Right ventricle myocardium superior (tissue), 1 donor: ENCODE results near the gene RALGDS. TPM values are rescaled to one million over a fixed set of nuclear protein-coding genes. Genes with fewer than 3 reads are reported as not detected.
"Not testable (repeated sequence)": the region's sequence is repeated elsewhere in the genome, so short reads cannot be mapped to it uniquely, and the experiment has no call there.

ENCODE experiments used
- ATAC-seq: fragments of 200-7000 bp; cut with Tn5 transposase; one replicate; pipeline ENCODE4 v1.9.1; 2020; ENCODE audit warnings: mild to moderate bottlenecking; ENCODE audit not compliant: poor library complexity
- DNase-seq: peaks from one replicate; pipeline ENCODE4 v3.0.0-alpha.2; 2020
- intact Hi-C: fragments of 100-400 bp; cut with DNase I; formaldehyde crosslinking; loops from one replicate; pipeline ENCODE4 v1.11.2; 2022
- long read RNA-seq: library from polyadenylated mRNA; unstranded; transcript quantifications from one replicate; pipeline ENCODE4 v2.0.0, GENCODE V29; 2021
- total RNA-seq: library from RNA; stranded (reverse); fragmentation: NEBNext Ultra II Directional; extraction: Animal tissue kit (Norgen Biotek cat#: 25700); gene quantifications from one replicate; pipeline ENCODE4 v1.2.1, GENCODE V29; 2021
- donor health status: DM: no; HTN: yes; CAD: no; lungs with severe emphysema.

Gene RALGDS
- 33.1 TPM for total RNA-seq
- long read RNA-seq, transcript RALGDS-205 (18 exons, 3,801 nt), result major isoform, 22 of 106 reads
- long read RNA-seq, transcript RALGDS-202 (18 exons, 3,634 nt), result minor isoform, 15 of 106 reads
- long read RNA-seq, transcript RALGDS-201 (18 exons, 3,598 nt), result minor isoform, 15 of 106 reads
- long read RNA-seq, partial matches to known transcripts, result 21 of 106 reads
- long read RNA-seq, other reads (novel, unspliced or antisense), result 31 of 106 reads

DNA sequence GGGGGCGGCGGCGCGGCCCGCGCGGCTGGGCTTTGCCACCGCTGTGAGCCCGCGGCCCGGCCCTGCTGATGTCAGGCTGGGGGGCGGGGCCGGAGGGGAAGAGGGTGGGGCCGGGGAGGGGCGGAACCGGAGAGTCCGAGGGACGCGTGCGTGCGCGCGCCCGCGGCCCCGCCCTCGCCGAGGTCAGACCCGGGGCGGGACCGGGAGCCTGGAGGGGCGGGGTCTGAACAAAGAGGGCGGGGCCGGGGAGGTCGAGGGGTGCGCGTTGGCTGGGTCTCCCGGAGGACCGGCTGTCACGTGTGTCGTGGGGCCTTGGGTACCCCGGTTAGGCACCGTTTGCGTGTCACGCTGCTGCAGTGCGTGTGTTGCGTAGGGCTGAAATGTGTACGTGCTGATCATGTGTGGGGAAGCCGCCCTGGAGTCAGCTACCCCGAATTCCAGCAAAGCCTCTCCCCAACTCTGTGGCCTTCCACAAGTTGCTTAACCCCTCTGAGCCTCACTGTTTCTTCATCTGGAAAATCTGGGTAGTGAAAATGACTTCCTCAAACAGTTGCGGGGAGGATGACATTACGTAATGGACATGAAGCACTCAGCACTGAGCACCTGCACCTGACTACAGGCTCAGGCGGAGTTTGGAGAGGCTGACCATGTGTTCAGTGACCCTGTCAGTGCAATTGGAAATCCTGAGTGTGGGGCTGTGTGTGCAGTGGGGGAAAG is at the start of gene RALGDS:
TSS of gene RALGDS (minus strand) at position 43 of the 717 bp plus-strand sequence. CDS start 86 bp downstream, outside the sequence.
- DNase-seq (peak; percentile 93), ATAC-seq (peak; percentile 84)
- intact Hi-C loops, result no loop called here

DNA sequence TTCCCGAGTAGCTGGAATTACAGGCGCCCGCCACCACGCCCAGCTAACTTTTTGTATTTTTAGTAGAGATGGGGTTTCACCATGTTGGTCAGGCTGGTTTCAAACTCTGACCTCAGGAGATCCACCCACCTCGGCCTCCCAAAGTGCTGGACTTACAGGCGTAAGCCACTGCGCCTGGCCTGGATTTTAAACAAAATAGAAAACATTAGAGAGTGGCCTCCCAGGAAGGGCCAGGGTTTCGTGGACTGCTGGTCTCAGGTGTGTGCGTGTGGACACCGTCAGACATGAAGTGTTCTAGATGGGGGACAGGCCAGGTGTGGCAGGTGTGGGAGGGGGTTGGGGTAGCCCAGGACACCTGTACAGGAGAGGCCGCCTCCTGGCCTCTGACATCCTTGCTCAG is 49.7 kb upstream of the RALGDS start:
- ATAC-seq (no peak), DNase-seq (no peak)
- intact Hi-C loops, result no loop called here

DNA sequence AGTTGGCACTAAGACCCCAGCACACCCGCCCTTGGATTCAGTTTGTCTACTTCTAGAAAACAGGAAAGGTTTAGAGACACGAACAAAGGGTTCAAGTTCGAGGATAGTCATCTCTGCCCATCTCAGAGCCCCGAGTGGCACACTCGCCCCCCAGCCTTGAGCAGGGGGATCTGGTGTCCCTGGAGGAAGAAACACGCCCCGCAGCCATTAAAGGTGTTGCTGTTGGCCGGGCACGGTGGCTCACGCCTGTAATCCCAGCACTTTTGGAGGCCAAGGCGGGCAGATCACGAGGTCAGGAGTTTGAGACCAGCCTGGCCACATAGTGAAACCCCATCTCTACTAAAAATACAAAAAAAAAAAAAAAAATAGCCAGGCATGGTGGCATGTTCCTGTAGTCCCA is 48.6 kb upstream of the RALGDS start:
- DNase-seq, intact Hi-C loops: not testable (repeated sequence)

DNA sequence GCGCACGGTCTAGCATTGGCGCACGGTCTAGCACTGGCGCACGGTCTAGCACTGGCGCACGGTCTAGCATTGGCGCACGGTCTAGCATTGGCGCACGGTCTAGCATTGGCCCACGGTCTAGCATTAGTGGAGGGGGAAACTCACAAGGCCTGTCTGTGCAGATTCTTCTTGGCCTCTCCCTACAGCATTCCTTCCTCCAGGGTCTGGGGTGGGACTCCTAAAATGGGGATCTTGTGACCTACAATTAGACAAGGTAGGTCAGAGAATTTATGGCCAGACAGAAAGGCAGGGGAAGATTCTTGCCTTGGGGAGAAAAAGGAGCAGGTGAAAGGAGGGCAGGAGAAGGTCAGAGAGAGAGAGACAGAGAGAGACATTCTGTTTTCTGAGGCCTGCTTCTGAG is 48.1 kb upstream of the RALGDS start:
- no peak for ATAC-seq
- peak; percentile 29 for DNase-seq
- intact Hi-C loops, result no loop called here

More for the DNA sequence above, 48.6 kb upstream of the RALGDS start:
- not testable (repeated sequence) for ATAC-seq

DNA sequence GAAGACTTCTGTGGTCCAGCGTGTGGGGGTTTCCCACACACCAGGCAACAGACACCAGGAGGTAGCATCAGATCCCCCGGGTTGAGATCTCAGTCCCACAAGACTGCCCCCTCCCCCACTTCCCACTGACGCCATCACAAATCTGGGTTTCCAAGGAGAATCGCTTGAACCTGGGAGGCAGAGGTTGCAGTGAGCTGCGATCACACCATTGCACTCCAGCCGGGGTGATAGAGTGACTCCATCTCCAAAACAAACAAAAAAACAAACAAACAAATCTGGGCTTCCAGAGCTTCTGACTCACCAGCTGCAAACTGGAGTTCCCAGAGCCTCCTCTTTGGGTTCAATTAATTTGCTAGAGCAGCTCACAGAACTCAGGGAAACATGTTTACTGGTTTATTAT is 47.4 kb upstream of the RALGDS start:
- ATAC-seq (no peak), DNase-seq (no peak)
- intact Hi-C loops, result no loop called here

DNA sequence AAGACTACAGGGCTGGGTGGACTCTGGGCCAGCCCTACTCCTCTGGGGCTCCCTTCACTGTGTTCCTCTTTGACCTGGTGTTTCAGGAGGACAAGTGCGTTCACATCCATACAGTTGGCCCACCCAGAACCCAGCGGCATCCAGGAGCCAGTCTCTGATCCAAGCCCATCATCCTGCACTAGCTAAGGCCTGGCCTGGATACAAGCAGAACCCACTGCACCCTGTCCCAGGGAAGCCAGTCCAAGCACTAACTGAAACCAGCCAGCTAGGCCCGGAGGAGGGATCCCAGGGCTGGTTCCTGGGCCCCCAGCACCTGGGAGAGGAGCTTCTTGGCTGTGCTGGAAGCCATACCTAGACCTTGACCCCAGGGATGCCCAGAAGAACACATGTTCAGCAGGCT is 46.7 kb upstream of the RALGDS start:
- DNase-seq, result peak; percentile 22
- no peak for ATAC-seq
- intact Hi-C loops, result no loop called here

DNA sequence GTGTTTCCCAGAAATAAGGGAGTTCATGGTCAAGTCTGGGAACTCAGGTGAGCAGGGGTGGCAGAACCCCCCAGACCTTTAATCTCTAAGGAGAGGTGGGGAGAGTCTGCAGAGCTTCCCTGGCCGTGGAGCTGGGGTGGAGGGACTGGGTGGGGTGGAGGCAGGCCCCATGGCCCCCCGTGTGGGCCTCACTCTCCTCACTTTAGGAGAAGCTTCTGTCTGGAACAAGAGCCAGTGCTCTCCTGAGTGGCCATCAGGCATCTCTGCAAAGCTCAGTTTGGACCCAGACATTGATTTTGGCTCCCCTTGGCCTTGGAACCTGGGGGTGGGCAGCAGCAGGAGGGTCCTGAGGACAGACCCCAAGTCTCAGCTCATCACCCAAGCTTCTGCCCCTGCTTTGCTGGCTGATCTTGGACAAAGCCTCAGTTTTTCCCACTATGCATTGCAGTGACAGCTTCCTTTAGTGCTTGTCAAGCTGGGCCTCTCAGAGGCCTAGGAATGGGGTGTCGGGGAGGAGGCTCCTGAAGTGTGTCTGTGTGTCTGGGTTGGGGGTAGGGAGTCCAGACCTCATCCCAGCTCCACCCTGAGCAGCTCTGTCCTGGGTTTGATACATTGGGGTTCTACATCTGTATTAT is 46.2 kb upstream of the RALGDS start:
- ATAC-seq, result no peak
- intact Hi-C loops, result no loop called here
- DNase-seq, result no peak

DNA sequence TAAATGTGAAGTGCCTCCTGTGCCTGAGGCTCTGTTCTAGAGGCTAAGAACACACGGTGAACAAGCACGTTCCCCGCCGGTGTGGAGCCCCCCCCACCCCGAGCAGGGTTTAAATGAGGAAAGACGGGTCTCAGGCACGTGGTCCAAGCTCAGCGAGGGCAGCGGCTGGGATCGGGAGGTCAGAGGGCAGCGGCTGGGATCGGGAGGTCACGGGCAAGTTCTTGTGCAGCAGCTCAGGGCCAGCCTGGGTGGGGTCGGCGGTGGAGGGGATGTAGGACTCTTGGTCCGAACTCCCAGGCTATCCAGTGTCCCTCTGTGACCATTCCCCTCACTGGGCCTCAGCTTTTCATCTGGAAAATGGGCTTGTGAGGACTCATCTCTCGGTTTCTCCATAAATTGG is 45.4 kb upstream of the RALGDS start:
- ATAC-seq (no peak), DNase-seq (peak; percentile 42)
- intact Hi-C loops, result no loop called here

DNA sequence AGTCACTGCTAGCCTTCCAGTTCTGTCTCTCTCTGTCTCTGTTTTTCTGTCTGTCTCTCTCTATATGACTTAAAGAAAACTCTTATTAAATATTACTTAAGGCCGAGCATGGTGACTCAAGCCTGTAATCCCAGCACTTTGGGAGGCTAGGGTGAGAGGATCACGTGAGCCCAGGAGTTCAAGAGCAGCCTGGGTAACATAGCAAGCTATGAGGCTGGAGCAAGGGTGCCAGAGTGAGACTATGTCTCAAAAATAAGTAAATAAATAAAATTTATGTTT is 44.4 kb upstream of the RALGDS start:
- ATAC-seq, result no peak
- intact Hi-C loops, result no loop called here
- no peak for DNase-seq

DNA sequence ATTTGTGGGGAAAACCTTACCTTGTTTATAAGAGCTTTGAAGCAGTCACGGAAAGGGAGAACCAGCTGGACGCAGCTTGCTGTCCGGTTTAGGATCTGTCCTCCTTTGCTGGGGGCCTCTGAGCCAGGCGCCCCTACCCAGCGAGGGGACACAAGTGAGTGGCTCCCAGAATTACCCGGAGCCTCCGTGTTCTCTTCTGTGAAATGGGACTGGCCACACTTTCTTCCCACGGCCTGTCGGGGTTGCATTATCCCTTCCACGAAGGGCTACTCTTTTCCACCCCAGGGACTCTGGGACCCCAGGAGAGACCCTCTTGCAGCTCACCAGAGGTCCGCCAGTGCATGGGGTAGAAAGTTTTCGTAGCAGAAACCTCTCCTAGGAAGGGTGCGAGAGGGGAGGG is 43.2 kb upstream of the RALGDS start:
- DNase-seq, result no peak
- intact Hi-C loops, result no loop called here
- no peak for ATAC-seq

DNA sequence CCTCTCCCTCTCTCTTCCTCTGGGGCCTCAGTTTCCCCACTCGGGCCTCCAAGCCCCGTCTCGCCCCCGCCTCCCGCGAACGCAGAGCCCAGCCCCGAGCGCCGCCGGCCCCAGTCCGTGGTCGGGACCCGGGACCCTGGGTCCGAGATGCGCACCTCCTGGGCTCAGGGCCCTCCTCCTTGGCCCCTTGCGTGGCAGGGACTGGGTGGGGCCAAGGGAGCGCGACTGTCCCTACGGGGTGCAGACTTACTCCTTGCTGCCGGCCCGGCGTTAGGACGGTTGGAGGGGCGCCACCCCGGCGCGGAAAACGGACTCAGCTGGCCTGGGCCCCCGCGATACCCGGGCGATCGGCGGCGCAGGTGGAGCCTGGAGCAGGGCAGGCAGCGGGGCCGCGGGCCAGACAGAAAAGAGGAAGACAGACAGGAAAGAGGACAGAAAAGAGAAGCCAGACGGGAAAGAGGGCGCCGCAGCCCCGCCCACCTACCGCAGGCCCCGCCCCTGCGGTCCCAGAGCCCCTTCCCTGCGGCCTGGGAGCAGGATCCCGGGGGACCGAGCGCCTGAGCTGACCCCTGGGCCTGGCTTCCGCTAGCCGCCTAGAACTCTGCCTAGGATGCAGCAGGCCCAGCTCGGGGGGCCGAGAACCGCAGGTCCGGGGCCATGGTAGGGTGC is 42.6 kb upstream of the RALGDS start, which contains the start of gene GBGT1:
TSS of gene GBGT1 (minus strand) at position 411 of the 669 bp plus-strand sequence. CDS start 1,502 bp downstream, outside the sequence.
- intact Hi-C loops, result no loop called here
- ATAC-seq, result peak; percentile 81
- DNase-seq, result peak; percentile 90

DNA sequence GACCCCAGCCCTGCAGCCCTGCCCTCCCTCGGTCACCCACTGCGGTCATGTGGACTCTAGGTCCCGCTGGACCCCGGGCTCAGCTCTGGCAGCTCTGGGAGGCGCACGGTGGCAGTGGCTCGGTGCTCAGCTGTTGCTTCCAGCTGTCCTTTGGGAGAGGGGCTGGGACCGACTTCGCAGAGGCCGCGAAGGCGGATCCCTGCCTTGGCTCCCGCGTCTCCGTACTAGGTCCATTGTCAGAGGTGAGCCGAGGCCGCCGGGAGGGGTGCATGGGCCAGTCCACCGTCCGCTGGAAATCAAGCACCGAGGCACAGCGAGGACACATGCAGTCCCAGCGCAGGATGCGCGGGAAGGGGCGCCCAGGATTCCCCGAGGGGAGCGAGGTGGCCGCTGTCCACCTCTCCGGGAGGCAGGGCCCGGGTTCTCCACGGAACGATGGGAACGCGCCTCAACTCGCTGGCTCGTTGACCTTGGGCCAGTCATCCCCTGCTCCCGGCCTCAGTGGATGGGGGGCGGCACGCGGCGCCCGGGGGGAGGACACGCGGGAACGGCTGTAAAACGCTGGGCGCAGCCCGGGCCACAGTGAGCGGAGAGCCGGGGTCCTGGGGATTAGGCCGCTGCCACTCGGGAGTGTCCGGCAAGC is 41.9 kb upstream of the RALGDS start:
- peak; percentile 11 for ATAC-seq
- intact Hi-C loops, result no loop called here
- peak; percentile 50 for DNase-seq

DNA sequence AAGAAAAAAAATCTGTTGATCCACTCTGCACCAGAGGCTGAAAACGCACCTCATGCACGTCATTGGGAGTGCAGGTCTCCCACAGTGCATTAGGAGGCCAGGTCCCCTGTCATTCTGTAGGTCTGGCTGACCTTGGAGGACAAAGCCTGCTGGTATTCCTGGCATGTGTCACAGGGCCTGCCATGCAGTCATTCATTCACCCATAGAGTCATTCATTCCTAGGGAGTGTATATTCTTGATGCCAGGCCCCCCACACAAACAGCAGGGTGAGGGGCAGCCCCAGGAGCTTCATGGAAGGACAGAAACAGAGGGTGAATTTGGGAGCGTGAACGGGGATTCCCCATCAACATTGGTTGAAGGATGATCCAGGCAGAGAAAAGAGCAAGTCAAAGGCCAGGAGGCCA is 40.5 kb upstream of the RALGDS start:
- intact Hi-C loops, result no loop called here
- DNase-seq, result peak; percentile 32
- no peak for ATAC-seq

DNA sequence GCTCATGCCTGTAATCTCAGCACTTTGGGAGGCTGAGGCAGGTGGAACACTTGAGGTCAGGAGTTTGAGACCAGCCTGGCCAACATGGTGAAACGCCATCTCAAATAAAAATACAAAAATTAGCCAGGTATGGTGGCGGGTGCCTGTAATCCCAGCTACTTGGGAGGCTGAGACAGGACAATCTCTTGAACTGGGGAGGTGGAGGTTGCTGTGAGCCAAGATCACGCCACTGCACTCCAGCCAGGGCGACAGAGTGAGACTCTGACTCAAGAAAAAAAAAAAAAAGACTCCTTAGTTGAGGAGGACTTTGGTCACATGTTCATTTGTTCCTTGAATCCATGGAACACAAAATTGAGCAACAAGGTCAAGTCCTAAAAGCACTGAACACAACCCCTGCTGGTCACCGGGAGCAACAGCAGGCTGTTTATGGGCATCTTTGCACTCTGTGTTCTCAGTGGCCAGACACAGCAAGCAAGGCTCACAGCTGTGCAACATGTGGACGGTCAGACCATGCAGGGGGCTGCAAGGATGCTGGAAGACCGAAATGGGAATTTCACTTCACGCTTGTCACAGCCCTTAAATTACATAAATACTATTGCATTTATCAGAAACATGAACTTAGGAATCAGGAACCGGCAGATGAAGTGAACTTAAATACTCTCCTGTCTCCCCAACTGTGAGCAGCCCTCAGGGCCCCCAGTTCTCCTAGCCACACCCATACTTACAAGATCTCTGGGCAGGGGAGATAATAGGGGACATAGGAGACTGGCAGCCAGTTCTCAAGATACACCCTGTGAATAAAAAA is 39.9 kb upstream of the RALGDS start:
- peak; percentile 82 for DNase-seq
- intact Hi-C loops, result no loop called here
- ATAC-seq, result peak; percentile 74

DNA sequence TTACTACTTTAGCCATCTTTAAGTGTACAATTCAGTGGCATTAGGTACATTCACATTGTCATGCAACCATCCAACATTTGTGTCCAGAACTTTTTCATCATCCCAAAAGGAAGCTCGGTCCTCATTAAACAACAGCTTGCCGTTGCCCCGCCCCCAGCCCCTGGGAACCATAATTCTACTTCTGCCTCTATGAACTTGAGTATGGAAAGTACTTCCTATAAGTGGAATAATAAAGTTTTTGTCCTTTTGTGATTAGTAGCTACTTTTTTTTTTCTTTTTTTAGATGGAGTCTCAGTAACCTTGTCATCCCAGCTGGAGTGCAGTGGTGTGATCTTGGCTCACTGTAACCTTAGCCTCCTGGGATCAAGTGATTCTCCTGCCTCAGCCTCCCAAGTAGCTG is 37.7 kb upstream of the RALGDS start:
- DNase-seq, result peak; percentile 24
- no peak for ATAC-seq
- intact Hi-C loops, result no loop called here

DNA sequence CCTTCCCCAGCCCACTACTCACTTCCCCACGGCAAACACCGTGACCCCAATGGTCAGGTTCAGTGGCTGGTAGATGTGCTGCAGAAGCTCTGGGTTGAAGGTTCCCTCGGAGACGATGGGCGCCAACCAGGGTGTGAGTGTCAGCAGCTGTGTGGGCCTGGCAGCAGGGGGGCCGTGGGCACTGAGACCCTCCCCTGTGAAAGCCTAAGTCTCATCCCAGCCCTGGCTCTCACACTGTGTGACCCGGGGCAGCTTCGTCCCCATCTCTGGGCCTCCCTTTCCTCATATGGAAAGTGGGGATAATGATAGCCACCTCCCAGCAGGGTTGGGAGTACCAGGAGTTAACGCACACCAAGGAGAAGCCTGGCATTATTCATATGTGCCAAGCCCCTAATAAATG is 34.1 kb upstream of the RALGDS start:
- intact Hi-C loops, result no loop called here
- ATAC-seq (no peak), DNase-seq (peak; percentile 35)

DNA sequence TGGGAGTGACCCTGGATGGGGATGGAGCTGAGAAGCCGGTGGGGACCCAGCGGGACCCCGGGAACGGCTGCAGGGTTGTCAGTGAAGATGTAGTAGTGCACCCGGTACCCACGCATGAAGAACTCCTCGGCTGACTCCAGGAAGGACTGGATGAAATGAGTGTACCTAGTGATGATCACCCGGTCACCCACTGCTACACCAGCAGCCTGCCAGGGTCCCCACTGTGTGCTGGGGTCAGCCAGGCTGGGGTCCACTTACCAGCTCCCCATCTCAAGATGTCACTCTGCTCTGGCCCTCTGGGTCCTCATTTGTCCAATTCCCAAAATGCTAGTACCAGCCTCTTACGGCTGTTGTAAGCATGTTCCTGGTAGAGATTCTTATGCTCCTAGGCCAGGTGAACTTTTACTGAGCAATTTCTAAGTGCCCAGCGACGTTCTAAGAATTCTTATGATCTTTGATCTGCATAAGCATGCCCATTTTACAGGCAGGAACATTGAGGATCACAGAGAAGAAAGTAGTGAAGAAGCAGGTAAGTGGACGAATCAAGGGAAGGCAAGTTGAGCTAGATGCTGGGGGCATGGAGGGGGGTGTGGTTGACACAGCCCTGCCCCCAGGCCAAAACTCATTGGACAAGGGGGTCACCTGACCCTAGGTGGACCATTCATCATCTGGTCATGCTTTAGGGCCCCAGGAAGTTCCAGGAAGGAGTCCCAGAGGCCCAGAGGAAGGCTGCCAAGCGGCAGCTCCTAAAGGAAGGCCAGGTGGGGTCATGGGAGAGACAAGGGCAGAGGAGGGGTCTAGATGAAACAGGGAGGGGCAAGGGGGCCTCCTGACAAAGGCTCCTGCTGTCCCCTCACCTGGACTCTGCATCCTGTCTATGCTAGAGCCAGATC is 33.3 kb upstream of the RALGDS start:
- DNase-seq, result peak; percentile 14

More for the DNA sequence above, 33.3 kb upstream of the RALGDS start:
- intact Hi-C loops, result no loop called here
- ATAC-seq, result no peak
